ENCODE measurements around the gene MYO1E. TPM values are rescaled to one million over a fixed set of nuclear protein-coding genes. Genes with fewer than 3 reads are reported as not detected.

The MYO1E gene
- polyA plus RNA-seq, 4 donors = 146 to 207 (median 185) TPM

GRCh38 chr15:59271595-59272201 is 101.0 kb downstream of the MYO1E start:
- no peak for DNase-seq (ENCODE audit: low read depth in 4 of 4, low spot score in 3 of 4)

DNA sequence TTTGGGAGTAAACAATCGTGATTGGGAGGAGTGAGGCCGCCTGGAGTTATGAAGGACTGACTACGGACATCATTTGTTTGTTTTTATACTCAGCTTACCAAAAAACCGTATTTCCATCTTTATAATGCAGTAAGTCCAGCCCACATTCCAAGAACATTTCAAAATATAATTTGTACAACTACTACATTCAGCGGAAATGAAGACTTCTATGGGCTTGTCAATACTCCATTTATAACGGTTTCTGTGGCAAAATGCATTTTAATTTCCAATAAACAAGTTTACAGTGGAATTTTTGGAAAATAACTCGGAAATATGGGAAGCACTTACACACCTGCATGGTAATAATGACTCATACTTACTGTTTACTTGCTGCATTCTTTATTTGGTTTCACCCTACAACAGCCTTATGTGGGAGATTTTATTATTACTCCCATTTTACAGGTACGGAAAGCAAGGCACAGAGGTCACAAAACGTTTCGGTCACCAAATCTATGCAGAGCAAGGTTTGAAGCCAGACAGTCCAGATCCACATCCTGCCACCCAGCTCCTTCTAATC is 103.7 kb downstream of the MYO1E start:
- DNase-seq (ENCODE audit: low read depth in 4 of 4, low spot score in 3 of 4) = no peak

DNA sequence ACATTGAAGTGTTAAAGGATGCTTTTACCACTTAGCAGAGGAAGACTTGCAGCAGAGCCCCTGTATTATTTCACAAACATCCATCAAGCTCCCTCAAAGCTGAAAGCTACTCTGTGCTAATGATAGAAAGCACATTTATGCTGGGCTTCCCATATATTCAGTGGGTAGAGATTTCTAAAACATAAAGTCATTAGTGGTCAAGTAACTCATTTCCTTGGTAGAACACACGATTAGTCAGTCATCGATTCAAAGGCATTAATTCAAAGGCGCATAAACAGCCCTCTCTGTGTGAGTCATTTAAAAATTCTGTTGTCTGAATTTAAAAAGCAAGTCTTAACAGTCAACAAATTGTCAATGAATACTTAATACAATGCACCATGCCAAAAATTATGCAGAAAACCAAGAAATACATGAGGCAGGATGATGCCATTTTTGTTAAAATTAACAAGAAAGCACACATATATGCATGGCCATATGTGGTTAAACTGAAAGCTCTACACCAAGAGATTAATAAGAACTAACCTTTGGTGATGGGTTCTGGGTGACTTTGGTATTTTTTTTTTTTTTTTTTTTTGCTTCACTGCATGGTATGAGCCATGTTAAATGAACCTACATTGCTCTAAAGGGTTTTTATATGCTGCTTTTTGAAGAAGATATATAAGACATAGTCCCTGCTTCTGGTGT is 104.4 kb downstream of the MYO1E start:
- no peak for DNase-seq (ENCODE audit: low read depth in 4 of 4, low spot score in 3 of 4)

DNA sequence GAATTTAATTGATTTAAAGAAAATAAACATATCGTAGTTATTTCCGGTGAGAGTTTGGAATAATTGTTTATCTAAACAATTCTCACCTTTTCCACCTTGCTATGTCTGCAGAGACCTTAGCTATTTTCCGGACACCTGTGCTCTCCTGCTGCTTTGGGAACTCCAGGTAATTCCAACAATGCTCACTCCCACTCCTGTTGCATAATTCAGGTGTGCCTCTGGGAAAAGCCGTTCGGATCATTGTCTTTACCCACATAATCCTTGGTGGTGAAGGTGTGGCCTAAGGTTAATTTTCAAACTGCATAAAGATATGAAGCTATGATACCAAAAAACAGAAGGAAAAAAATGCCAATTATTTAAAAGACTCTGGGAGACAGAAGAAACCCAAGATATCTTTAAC is 106.6 kb downstream of the MYO1E start:
- no peak for DNase-seq (ENCODE audit: low read depth in 4 of 4, low spot score in 3 of 4)

DNA sequence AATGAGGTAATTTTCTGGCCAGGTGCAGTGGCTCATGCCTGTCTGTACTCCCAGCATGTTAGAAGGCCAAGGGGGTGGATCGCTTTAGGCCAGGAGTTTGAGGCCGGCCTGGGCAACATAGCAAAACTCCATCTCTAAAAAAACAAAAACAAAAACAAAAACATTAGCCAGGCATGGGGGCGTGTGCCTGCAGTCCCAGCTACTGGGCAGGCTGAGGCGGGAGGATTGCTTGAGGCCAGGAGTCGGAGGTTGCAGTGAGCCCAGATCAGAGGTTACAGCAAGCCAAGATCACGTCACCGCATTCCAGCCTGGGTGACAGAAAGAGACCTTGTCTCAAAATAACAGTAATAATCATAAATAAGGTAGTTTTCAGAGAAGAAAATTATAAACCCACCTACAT is 110.4 kb downstream of the MYO1E start:
- no peak for DNase-seq (ENCODE audit: low read depth in 4 of 4, low spot score in 3 of 4)

GRCh38 chr15:59260090-59260489 is 112.6 kb downstream of the MYO1E start:
- no peak for DNase-seq (ENCODE audit: low read depth in 4 of 4, low spot score in 3 of 4)

- no peak for DNase-seq (ENCODE audit: low read depth in 4 of 4, low spot score in 3 of 4)
Observed at GRCh38 chr15:59259137-59259943, 113.3 kb downstream of the MYO1E start.

DNA sequence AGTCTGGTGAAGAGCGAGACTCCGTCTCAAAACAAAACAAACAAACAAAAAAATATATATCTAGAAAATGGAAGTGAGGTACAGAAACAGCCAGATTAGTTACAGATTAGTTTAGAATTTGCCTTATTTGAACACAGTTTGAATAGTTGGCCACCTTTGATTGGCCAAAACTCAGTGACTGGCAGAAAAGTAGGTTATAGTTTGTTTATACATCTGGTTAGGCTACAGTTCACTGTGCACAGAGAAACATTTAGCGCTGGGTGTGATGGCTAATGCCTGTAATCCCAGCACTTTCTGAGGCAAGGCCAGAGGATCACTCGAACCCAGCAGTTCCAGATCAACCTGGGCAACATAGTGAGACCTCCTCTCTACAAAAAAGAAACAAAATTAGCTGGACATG is 114.4 kb downstream of the MYO1E start:
- no peak for DNase-seq (ENCODE audit: low read depth in 4 of 4, low spot score in 3 of 4)

GRCh38 chr15:59257140-59257539 is 115.5 kb downstream of the MYO1E start:
- no peak for DNase-seq (ENCODE audit: low read depth in 4 of 4, low spot score in 3 of 4)

GRCh38 chr15:59256482-59256881 is 116.2 kb downstream of the MYO1E start:
- no peak for DNase-seq (ENCODE audit: low read depth in 4 of 4, low spot score in 3 of 4)

DNA sequence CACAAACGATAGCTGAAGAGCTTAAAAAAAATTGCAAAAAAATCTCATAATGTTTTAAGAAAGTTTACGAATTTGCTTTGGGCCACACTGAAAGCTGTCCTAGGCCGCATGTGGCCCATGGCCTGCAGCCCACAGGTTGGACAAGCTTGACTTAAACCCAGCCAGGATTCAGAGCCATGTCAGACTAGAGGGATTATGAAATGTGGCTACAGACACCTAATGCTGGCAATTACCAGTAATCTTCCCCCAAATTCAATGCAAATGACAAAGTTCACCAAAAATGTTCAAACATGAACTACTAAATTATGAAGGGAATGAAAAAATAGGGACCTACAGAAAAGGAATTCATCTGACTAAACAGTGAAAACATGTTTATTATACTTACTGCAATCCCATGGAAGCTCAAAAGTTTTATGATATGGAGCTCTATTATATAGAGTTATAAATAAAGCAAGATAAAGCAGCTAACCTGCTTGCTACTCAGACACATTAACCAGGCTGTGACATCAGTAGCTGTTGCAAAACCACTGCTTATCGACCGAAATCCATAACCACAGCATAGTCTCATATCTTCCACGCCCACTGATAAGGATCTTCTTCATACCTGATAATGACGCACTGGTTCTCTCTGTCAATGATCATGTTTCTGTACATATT is 116.9 kb downstream of the MYO1E start:
- DNase-seq (ENCODE audit: low read depth in 4 of 4, low spot score in 3 of 4) = no peak

DNA sequence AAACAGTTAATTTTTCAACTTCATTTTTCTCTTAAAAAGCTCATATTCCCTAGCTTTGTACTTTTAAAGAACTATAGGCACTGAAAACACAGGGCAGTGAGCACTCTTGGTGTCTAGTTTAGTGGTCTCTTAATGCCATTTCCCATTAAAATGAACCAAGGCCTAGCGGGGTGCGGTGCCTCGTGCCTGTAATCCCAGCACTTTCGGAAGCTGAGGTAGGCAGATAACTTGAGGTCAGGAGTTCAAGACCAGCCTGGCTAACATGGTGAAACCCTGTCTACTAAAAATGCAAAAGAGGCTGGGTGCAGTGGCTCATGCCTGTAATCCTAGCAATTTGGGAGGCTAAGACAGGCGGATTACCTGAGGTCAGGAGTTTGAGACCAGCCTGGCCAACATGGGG is 120.5 kb downstream of the MYO1E start:
- DNase-seq (ENCODE audit: low read depth in 4 of 4, low spot score in 3 of 4) = no peak

DNA sequence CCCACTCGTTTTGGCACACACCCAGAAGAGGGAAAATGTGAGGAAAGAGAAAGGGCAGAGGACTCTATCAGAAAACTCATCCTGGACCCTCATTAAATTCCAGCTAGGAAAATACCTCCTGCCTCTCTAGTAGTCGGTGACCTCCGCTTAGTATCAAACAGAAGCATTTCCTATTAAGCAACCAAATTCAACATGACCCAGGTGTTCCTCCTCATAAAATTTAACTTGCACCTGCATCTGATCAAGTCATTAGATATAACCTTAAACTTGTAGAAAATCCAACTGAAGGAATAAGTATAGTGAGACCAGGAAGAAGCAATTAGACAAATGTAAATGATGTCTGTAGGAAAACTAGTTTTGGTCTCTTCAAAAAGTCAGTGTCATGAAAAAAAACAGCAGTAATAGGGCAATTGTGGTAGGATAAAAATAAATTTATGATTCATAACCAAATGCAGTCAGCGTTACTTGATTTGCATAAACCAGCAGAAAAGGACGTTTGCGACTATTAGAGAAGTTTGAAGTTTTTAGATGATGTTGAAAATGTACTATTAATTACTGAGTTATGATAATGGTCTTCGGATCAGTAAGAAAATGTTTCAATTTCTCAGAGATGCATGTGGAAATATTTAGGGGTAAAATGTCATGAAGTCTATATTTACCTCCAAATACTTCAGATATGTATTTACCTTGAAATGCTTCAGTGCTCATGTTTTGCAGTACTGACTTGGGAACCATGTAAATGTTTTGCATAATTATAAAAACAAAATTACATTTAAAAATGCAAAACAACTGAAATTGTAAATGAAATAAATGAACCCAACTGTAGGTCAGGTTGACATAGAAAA is 121.4 kb downstream of the MYO1E start:
- no peak for DNase-seq (ENCODE audit: low read depth in 4 of 4, low spot score in 3 of 4)

DNA sequence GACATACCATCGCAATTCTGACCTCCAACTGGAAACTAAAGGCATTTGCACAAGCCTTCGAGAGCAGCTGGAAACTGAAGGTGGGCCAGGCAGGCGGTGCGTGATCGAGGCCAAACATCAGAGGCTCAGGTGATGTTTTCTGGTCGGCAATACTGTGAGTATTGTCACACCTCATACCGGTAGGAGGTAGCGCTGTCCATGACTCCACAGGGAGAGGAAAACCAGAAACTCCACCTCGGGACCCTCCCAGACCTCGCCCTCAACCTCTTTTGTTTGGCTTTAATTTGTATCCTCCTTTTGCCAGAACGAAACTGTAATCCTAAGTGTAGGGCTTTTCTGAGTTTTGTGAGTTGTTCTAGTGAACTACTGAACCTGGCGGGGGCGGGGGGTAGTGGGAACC is 122.4 kb downstream of the MYO1E start:
- no peak for DNase-seq (ENCODE audit: low read depth in 4 of 4, low spot score in 3 of 4)

DNA sequence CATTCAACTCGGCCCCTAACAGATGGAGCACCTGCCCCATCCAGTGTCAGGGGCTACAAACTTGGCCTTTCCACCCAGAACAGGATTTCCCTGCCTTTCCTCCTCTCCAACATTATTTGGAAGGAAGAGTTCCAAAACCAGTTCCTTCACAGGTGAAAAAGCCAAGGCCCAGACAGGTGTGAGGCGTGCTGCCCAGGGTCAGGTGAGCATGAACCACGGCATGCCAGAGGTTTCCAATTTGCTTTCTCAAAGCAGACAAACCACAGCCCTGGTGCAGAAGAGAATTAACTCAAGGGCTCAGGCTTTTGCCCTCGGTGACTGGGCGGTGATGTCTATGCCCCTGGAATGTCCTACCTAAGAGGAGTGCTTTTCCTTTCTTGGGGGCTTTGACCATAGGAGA is 122.9 kb downstream of the MYO1E start:
- no peak for DNase-seq (ENCODE audit: low read depth in 4 of 4, low spot score in 3 of 4)

- peak in 3 of 4 donors; percentile 35 to 42 (median 37) for DNase-seq (ENCODE audit: low read depth in 4 of 4, low spot score in 3 of 4)
Observed at GRCh38 chr15:59247364-59247763, 125.3 kb downstream of the MYO1E start.

- no peak for DNase-seq (ENCODE audit: low read depth in 4 of 4, low spot score in 3 of 4)
Observed at GRCh38 chr15:59245559-59245958, 127.1 kb downstream of the MYO1E start.

GRCh38 chr15:59244337-59244736 is 128.3 kb downstream of the MYO1E start:
- DNase-seq (ENCODE audit: low read depth in 4 of 4, low spot score in 3 of 4) = no peak

DNA sequence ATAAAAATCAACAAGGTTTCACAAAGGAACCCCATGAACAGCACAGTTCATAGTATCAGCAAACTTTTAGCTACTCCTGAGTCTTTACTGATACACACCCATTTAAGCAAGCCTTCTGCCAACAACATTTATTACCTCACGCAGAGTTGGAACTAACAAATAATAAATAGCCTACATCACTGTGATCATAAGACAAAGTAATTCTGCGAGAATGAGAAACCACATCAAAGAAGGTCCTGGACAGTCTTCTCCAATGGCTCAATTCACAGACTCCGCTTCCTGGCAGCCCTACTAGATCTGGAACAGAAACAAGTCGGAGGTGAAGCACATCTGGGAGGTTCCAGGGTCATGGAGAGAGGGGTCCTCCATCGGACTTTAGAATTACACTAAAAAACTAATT is 129.0 kb downstream of the MYO1E start:
- DNase-seq (ENCODE audit: low read depth in 4 of 4, low spot score in 3 of 4) = no peak

GRCh38 chr15:59242649-59243048 is 130.0 kb downstream of the MYO1E start:
- DNase-seq (ENCODE audit: low read depth in 4 of 4, low spot score in 3 of 4) = no peak
